Stimulated activated CD4-positive, alpha-beta T cell treated with anti-CD3 and anti-CD28 coated beads, Interleukin-1b, Interleukin-23, amount 100 ng/mL, for 24 hours (primary cell): ENCODE measurements around the gene CATSPER2.
"Not testable (repeated sequence)": the region's sequence is repeated elsewhere in the genome, so short reads cannot be mapped to it uniquely, and the experiment has no call there.

Experiments used
- DNase-seq, 4 experiments: peaks; one replicate each; pipeline ENCODE4 v3.0.0-alpha.2; 2020; ENCODE audit warnings: low read depth in 4 of 4, low spot score in 1 of 4

CATSPER2 gene

DNA sequence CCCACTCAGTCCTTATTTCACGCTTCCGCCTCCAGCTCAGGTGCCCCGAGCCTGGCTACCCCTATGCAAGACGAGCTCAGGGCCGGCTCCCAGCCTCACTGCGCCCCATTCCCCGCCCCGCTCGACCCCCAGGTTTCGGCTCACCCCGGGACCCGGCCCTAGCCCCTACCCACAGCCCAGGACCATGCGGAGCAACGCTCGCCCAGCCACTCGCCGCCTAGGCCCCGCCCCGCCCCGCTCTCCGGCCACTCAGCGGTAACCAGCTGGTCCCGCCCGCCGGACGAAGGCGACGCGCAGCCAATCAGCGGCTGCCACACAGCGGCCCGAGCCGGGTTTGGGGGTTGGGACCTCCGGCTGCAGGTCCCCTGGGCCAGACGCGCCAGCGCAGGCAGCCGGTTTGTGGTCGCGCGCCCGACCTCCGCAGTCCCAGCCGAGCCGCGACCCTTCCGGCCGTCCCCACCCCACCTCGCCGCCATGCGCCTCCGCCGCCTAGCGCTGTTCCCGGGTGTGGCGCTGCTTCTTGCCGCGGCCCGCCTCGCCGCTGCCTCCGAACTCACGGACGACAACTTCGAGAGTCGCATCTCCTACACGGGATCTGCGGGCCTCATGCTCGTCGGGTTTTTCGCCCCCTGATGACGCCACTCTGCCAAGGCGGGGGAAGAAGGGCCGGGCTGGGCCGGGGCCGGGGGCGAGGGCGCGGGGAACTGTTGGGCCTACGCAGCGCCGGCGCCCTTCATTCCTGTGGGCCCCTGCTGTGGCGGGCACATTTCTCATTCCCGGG, at the start of gene CATSPER2:
Gene CATSPER2 (minus strand): TSS at position 196 of the 781 bp plus-strand sequence. CDS start 783 bp downstream, outside the sequence.
- no peak for DNase-seq

DNA sequence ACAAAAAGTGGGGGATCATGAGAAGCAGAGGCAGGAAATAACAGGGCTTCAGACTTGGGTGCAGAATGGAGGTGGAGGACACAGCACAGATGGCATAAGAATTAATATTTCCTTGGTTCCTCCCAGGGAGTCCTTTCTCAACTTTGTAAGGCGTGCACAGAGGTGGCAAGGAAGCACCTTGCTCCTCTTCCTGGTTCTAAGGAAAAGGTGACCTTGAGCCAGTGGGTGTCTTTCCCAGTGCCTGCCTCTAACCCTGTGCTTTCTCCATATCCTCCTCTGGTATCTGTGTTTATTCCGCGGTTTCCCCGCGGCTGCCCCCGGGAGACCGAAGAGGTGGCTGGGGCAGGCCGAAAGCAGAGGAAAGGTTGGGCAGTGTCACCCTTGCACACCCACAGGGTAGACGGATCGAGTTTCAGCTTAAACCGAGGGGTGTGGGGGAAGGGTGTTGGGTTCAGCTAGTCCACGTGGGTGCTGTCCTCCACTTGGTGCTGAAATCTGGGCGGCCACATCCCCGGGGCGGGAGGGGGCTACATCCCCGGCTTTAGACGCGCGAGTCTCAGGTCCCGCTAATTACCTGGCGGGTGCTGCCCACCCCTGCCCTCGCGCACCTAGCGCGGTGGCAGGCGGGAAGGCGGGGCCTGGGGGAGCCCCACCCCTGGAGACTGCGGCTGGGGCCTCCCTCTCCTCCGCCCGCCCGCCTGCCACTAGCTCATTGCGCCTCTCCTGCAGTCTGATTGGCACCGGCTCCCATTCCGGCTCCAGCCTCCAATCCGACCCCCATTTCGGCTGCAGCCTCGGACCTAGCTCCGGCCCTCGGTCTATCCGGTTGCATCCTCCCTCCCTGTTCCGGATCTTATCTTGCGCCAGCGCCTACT, 44.7 kb upstream of the CATSPER2 start, which contains the start of gene CKMT1A:
Gene CKMT1A (plus strand): TSS at position 712 of the 875 bp plus-strand sequence. CDS start 192 bp downstream, outside the sequence.
- DNase-seq: not testable (repeated sequence)

DNA sequence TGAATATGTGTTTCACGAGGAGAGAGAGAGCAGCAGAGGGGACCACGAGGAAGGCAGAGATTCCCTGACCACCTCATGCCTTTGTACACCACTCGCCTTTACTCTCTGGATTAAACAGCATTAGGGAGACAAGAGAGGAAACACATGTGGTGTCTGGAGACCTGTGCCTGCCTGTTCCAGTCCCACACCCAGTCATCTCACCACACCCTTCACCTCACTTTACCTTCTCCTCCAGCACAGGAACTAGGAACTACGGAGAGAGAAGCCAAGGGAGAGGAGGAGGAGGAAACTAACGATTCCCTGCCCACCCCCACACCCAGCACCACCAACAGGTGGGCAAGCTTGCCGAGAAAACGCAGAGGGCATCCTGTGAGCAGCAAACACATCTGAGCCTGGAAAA, 44.0 kb upstream of the CATSPER2 start:
- not testable (repeated sequence) for DNase-seq

DNA sequence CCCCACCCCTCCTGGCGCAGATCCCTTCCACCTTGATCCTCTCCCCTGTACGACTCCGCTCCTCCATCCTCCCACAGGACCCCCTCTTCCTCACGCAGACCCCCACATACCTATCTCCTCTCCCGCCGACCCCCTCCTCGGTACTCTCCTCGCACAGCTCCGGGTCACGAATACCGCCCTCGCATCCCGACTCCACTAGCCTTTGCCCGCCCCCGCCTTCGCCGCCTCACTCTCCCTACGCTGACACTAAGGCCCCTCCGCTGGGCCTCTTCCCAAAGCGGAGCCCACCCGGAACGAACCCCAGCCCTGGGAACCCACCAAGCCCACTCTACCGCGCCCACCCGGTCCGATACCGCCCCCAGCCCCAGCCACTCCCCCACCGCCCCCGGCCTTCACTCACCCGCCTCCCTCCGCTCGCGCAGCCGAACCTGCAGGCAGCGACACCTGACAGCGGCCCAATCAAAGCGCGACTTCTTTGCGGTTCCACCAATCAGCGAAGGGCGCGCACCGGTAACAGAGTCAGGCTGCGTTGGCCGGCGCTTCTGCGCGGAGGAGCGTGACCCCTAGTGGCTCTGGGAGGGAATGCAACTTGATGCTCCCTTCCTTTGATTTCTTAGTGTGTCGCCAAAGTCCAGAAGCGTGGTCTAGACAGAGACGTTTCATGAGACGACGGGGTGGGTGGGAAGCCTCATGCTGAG, 41.1 kb upstream of the CATSPER2 start:
- not testable (repeated sequence) for DNase-seq

DNA sequence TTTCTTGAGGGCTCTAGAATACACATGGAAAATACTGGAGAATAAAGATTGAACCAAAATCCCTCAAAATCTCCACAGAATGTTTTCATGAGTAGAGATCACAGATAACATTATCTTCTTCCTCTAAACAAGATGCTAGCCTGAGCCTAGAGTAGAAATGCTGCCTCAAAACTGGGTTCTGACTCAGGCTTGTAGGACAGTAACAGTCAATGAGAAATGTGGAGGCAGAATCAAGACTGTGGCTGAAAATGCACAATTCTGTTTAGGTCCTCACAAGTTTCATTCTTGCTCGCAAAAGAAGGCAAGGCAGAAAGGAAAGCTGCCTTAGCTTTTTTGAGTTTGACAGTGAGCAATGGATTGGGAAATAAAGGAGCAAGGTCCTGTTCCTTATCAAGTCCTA, 25.5 kb upstream of the CATSPER2 start:
- not testable (repeated sequence) for DNase-seq

DNA sequence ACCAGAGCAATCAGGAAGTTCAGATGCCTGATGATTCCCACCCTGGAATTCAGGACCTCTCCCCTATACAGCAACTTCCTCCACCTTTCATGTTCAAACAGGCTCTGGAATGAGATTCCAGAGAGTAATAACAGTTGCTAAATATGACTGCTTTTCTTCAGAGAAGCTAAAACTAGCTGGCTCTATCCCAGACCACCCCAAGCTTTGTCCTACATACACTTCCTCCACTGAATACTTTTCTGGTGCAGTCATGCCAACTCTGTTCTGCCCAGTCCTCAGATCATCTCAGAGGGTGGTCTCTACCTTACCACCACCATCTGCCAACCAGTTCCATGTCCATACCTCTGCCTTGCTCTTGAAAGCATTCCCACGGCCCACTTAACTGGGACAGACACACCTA, 17.5 kb upstream of the CATSPER2 start:
- not testable (repeated sequence) for DNase-seq

DNA sequence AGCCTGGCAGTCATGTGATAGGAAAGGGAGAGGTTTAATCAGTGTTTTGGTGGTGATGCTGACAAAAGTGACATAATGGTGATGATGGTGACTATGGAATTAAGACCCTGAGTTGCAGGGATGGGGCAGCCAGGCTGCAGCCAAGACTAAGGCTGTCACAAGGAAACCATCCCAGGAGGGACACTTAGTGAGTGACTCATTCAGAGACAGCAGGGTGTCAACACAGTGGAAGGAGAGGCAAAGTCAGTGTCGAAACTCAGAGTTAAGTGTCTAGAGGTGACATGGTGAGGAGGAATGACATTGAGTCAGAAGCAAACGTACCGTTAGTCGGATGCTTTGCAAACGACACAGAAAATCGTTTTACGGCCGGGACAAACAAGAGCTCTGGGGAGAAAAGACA, 14.7 kb upstream of the CATSPER2 start:
- DNase-seq: not testable (repeated sequence)

DNA sequence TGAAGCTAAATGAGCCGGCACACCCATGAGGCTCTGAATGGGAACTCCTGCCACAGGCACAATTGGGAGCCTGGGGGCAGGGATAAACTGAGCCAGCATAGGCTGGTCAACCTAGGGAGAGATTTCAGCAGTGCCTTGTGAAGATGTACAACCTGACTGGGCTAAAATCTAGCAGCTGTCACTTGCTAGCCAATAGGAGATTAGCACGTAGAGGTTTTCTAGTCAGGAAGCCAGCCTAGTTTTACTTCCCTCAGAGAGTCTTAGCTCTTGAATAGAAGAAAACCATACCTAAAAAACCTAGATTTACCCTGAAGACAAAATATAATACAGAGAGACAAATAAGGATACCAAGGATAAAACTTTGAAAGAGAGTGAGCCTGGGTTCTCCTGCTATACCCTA, 13.6 kb upstream of the CATSPER2 start:
- DNase-seq: not testable (repeated sequence)

DNA sequence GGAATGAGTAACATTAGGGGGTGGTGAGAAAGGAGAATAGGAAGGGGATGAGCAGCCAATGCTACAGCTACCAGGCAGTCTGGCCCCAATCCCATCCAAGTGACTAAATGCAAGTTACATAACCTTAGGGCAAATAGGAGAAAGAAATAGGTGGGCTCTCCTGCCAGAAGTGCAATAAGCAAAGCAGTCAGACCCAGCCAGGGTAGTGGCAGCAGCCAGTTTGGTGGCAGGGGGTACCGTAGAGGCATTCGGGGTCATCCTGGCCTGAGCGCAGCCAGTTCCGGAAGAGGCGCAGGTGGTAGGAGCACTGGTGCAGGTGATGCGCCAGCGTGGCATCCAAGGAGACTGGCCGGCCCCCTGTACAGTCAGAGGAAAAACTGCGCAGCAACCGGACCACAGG, 11.1 kb upstream of the CATSPER2 start:
- DNase-seq: not testable (repeated sequence)

DNA sequence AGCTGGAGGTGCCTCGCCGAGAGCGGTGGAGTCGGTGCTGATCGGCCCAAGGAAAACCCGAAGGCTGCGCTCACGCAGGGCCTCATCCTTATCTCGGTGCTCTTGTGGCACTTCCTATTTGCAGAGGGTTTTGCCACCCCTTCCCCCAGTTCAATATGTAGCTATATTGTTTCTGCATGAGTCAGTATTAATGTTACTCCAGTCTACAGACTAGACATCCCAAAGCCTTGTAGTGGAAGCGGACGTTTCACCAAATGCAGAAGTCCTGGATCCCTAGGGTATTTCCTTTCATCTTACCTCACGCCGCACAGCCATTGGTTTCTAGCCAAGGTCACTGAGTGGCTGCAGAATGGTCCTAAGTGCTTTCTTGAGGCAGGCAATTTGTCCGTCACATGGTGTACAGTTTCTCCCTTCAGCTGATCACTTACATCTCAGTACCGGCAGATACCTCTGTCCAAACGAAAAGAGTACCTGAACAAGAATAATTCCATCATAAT, 834 bp upstream of the CATSPER2 start:
- DNase-seq: not testable (repeated sequence)

DNA sequence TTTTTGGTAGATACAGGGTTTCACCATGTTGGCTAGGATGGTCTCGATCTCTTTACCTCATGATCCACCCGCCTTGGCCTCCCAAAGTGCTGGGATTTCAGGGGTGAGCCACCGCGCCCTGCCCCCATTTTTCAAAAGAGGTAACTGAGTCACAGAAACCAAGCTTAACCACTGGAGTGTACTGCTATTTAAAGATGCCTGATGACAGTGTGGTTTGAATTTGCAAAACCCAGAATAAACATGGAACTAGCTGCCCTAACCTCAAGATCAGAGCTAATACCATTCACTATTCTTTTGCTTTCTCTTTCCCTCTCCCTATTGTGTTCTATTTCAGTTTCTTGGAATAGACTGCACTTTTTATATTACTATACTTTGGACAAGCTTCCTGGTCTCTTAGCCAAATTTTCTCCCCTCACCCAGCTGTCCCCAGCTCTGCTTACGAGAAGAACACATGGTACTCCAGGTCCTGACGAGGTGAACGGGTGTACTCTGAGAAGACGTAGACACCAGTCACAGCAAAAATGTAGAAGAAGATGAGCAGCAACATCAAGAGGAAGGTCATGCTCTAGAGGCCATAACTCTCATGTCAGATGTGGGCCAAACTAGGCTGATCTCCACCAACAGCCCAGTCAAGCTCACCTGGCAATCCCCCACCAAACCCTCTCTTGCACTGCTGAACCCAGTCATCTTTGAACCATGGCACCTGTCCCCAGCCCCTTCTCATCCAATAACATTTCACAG, 10.0 kb downstream of the CATSPER2 start:
- not testable (repeated sequence) for DNase-seq

DNA sequence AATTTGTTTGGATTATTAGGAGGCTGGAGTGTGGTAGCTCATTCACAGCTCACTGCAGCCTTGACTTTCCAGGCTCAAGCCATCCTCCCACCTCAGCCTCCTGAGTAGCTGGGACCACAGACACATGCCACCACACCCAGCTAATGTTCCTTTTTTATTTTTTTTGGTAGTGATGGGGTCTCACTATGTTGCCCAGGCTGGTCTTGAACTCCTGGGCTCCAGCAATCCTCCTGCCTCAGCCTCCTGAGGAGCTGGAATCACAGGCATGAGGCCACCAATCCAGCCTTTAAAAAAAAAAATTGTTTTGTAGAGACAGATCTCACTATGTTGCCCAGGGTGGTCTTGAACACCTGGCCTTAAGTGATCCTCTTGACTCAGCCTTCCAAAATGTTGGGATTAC, 21.7 kb downstream of the CATSPER2 start:
- not testable (repeated sequence) for DNase-seq

DNA sequence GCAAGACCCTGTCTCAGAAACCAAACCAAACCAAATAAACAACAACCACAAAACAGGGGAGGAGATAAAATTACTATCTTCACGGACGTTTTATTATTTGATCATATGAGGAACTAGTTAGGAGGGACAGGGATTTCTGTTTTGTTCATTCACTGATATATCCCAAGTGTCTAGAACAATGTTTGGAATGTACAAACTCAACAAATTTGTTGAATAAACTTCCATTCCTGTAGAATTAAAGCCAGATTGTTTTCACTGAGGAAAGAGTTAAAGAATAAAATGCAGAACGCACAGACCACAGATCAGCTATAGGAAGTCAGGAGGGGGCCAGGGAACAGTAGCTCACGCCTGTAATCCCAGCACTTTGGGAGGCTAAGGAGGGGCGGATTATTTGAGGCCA, 23.5 kb downstream of the CATSPER2 start:
- DNase-seq: no peak

DNA sequence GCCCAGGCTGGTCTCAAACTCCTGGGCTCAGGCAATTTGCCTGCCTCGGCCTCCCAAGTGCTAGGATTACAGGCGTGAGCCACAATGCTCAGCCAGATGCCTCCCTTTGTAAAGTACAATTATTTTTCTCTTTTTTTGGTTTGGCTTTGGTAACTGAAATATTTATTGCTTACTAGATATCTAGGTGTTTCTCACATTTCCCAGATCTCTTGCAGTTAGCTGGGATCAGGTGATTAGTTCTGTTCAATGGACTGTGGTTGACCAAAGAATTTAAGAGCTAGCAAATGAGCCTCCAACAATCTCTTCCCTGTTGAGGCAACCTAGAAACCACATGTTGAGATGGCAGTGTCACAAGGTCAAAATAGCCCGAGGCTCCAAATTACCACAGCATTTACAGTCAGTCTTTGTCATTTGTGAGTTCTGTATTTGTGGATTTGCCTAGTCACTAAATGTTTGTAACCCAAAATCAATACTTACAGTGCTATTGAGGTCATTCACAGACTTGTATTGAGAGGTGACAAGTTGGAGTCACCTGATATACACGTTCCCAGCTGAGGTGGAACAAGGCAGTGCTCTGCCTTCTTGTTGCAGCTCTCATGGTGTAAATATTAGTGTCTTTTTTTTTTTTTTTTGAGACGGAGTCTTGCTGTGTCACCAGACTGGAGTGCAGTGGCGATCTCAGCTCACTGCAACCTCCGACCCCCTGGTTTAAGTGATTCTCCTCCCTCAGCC, 26.4 kb downstream of the CATSPER2 start:
- DNase-seq: not testable (repeated sequence)

DNA sequence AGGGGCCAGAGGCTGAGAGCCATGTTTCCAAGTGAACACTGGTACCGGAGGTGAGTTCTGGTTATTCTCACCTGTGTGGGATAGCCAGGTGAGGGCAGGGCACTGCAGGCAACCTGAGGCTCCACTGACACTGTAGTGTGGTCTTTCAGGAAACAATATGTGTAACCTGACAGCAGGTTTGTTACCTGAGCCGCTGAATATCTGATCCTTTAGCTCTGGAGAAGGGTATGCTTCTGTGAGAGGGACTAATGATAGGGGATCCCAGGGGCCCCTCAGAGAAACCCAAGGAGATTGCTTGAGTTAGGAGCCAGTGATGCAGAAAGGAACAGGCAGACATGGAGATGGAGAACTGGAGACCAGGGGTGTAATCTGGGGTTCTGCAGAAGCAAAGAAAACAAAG, 29.9 kb downstream of the CATSPER2 start, which contains the start of gene STRC:
Gene STRC (minus strand): TSS at position 101 of the 400 bp plus-strand sequence. CDS start 78 bp downstream, at position 23.
- DNase-seq: not testable (repeated sequence)

DNA sequence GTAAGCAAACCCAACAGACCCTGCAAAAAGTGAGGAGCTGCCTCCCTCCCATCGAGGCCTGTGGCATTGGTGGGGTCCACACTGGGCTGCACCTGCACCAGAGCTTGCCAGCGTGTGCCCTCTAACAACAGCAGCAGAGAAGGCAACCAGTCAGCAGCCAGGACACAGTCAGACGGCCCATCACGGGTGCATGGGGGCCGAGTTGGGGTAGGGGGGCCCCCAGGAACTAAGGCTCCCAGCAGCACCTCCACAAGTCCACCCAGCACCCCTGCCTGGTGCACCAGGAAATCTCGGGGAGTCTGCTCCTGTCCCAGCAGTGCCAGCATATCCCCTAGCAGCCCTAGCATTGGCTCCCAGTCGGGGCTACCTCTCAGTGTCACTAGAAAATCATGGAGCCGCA, 30.9 kb downstream of the CATSPER2 start:
- DNase-seq: not testable (repeated sequence)

DNA sequence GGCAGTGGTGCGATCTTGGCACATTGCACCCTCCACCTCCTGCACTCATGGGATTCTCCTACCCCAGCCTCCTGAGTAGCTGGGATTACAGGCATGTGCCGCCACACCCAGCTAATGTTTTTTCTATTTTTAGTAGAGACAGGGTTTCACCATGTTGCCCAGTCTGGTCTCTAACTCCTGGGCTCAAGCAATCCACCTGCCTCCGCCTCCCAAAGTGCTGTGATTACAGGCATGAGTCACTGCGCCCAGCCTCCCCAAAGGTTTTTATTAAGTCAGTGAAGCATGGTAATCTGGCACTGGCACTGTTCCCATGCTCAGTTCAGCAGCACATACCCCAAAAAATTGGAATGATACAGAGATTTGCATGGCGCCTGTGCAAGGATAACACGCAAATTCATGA, 46.4 kb downstream of the CATSPER2 start:
- not testable (repeated sequence) for DNase-seq

DNA sequence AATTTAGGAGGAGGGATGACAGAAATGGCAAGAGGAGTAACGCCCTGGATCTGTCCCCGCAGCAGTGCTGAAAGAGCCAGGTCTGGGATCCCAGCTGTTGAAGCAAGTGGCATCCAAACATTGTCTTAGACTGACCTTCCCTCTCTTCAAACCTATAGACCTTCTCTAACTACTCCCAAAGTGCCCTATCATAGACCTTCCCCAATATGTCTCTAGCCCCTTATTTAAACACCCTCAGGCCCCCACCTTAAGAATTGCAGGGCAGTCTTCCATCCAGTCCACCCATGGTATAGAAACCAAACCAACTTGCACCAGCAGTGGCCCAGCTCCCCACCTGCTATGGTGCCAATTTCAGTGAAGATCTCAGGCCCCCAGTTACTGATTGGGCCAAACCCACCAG, 48.4 kb downstream of the CATSPER2 start:
- not testable (repeated sequence) for DNase-seq

DNA sequence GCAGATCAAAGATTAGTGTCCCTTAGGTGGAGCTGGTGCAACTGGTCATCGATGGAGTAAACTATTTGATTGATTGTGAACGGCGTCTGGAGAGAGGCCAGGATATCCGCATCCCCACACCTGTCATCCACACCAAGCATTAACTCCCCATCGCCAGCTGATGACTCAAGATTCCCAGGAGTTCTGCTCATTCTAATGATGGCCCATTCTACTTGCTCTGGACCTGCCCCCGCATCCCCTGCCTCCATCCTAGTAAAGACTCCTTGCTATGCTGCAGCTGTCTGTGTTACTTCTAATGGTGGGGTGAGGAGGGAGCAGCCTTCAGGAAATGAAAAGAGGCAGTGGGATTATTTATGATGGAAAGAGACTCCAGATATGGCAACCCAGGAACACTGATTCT, 49.5 kb downstream of the CATSPER2 start:
- DNase-seq: not testable (repeated sequence)
